GM21737 (cell line): ENCODE data around the gene MYL9.
"Not testable (repeated sequence)": the region's sequence is repeated elsewhere in the genome, so short reads cannot be mapped to it uniquely, and the experiment has no call there.

Source experiments
- ATAC-seq: cut with Tn5 transposase; IDR thresholded peaks from one replicate; pipeline ENCODE4 v1.9.1; 2021; ENCODE audit warnings: mild to moderate bottlenecking, moderate library complexity; ENCODE audit not compliant: unreplicated experiment

Gene MYL9

DNA sequence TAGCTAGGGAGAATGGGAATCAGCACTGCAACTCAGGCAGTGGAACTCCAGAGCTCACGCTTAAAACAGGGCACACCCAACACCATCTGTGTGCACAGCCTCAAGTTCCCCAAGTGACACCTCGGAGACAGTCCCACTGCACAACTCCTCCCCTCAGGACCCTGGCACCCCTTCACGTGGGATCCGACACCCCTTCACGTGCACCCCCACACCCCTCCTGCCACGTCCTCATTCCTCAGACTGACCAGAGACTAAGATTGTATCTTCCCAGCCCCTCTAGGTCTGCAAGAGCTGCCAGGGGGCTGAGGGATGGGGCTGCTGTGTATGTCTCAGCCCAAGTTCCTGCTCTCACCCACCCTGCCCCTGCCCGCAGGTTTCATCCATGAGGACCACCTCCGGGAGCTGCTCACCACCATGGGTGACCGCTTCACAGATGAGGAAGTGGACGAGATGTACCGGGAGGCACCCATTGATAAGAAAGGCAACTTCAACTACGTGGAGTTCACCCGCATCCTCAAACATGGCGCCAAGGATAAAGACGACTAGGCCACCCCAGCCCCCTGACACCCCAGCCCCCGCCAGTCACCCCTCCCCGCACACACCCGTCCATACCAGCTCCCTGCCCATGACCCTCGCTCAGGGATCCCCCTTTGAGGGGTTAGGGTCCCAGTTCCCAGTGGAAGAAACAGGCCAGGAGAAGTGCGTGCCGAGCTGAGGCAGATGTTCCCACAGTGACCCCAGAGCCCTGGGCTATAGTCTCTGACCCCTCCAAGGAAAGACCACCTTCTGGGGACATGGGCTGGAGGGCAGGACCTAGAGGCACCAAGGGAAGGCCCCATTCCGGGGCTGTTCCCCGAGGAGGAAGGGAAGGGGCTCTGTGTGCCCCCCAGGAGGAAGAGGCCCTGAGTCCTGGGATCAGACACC, 7.6 kb downstream of the MYL9 start:
- ATAC-seq: no peak

DNA sequence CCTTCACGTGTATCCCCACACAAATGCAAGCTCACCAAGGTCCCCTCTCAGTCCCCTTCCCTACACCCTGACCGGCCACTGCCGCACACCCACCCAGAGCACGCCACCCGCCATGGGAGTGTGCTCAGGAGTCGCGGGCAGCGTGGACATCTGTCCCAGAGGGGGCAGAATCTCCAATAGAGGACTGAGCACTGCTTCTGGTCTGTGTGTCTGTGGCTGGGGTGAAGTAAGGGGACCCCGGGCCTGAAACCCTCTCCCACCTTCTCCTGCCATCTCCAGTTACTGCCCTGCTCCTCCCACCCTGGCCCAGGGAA, 8.3 kb downstream of the MYL9 start:
- no peak for ATAC-seq

GRCh38 chr20:36549942-36550789, 8.8 kb downstream of the MYL9 start:
- ATAC-seq: no peak

DNA sequence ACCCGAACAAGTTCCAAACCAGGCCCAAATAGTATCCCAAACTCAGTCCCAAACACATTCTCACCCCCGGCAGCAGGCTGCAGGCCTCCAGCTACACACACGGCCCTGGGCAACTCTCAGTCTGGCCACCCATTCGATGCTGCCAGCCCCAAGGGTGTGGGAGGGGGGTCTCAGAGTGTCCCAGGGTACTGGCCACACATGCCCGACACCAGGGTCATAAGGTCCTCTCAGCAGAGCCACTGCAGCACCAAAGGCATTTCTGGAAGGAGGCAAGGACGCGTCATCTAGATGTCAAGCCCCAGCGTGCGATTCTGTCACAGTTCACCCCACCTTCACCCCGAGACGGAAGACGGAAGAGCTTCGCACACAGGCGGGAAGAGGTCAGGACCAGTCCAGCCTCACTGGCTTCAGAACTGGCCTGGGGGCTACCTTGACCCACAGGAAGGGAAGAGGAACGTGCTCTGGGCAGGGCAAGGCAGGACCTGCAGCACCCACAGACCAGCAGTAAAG, 9.5 kb downstream of the MYL9 start:
- ATAC-seq: no peak

- ATAC-seq: no peak
Measured at GRCh38 chr20:36555248-36555647, 13.9 kb downstream of the MYL9 start.

DNA sequence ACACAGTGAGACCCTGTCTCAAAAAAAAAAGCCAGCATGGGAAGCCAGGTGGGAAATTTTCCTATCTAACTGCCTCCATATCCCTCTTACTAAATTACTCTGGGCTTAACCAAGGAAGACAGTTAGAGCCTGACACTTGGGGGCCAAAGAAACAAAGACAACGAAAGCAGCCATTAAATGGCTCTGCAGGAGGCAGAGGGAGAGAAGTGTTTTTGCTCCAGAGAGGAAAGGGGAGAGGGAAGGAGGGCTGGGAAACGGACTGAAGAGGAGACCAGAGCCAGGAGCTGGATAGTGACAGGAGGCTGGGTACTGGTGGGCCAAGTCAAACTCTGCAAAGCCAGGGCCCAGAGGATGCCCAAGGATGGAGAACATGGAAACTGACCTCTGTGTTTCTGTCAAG, 21.4 kb downstream of the MYL9 start:
- no peak for ATAC-seq

DNA sequence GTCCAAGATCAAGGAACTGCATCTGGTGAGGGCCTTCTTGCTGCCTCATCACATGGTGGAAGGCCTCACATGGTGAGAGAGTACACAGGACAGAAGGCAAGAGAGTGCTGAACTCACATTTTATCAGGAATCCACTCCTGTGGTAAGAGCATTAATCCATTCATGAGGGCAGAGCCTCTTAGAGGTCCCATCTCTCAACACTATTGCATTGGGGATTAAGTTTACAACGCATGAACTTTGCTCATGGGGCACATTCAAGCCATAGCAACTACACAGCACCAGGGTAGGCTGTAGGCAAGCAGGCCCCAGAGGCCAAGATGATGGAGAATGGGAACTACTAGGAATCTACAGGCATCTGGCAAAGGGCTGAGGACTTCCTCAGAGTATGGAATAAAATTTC, 22.1 kb downstream of the MYL9 start:
- ATAC-seq: no peak

GRCh38 chr20:36564078-36564725, 22.9 kb downstream of the MYL9 start:
- not testable (repeated sequence) for ATAC-seq

- not testable (repeated sequence) for ATAC-seq
Measured at GRCh38 chr20:36564726-36565121, 23.4 kb downstream of the MYL9 start.

DNA sequence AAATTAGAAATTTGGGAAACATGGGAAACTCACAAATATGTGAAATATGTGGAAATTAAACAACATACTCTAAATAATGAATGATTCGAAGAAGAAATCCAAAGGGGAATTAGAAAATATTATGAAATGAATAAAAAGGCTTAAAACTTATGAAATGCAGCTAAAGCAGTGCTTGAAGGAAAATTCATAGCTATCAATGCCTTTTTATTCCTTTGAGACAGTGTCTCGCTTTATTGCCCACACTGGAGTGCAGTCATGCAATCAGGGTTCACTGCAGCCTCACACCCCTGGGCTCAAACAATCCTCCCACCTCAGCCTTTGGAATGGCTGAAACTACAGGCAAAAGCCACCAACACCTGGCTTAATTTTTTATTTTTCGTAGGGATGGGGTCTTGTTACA, 24.2 kb downstream of the MYL9 start:
- ATAC-seq: no peak

- ATAC-seq: no peak
Measured at GRCh38 chr20:36569847-36570429, 28.6 kb downstream of the MYL9 start.

DNA sequence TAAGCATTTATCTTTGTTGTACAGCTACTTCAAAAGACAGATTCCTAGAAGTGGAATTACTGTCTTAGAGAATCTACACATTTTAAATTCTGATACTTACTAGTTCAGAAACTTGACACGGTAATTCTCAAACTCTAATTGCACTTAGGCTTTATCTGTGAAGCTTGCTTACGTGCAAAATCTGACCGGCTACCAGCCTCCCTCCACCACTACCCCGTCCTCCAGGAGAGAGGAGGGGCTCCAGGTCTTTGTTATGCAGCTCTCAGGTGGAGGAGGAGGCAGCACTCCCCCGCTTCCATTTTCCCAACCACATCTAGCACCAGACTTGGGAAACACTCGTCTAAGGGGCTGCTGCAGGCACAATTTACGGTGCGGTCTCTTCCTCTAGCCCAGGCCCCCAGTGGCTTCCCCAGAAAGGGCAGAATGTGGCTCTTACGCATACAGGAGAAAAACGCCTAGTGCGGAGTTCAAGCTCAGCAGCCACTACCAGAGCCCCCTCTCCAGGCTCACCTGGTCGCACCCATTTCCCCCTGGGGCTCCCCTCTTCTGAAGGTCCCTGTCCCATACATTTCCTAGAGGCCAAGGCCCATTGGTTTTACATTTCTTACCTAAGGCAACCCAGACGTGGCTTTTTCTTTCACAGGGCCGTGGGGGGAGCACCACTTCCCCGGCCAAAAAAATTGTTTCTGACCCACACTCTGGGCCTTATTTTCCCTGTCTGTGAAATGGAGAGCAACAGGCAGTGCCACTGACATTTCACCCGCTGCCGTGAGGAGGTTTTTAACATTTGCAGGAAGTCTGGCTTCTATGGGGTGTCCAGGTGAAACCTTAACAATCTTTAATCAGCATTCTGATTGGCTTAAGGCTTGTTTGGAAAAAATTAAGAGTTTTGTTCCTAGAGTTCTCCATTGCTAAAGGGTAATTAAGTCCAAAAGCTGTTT, 30.5 kb downstream of the MYL9 start:
- no peak for ATAC-seq

DNA sequence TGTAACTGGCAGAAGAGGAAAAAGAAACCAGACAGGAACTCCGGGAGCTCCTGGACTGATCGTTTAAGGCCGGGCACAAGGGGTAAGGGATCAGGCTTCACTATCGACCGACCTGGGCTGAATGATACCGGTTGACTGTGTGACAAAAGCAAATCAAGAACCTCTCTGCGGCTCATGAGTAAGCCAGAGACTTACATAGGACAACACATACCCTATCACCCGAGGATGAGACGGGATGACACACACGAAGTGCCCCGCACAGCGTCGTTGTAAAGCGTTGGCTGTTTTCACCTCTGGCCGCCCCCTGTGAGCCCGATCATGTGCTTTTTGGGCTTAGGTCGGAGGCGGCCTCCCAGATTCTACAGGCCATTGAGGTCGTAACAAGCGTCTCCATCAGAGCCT, 31.4 kb downstream of the MYL9 start:
- ATAC-seq: peak; percentile 14

DNA sequence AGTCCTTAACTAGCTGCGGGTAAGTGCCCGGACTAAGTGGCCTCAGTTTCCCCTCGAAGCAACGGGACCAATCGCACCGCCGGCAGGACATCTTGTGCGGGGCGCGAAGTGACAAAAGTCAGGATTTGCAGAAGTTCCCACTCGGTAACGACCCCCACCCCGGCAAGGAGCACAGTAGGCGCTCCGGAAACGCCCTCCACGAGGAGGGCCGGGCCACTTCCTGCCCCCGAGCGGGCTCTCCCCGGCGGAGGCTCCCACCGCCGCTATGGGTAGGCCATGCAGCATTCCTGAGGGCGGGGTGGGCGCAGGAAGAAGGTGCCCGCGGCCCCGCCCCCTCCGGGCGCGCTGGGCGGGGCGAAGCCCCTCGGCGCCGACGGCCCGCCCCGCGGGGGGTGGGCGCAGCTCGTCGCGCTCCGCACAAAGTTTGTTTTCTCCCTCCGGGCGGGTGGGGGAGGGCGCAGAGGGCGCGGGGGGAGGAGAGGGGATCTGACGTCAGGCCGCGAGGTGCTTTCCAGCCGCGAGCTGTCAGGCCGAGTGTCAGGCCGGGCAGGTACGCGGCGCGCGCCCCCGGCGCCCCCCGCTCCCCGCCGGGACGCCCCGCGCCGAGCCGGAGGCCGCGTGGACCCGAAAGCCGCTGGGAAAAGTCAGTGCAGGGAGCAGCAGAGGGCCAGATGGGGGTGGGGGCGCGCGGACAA, 31.9 kb downstream of the MYL9 start, which contains the start of gene TGIF2:
Gene TGIF2, plus strand, starts transcription at position 495 of the 695 bp plus-strand sequence. CDS start 5,178 bp downstream, outside the sequence.
- peak; percentile 57 for ATAC-seq

GRCh38 chr20:36573798-36574365, 32.6 kb downstream of the MYL9 start:
- ATAC-seq: no peak

- ATAC-seq: no peak
Measured at GRCh38 chr20:36574366-36575135, 33.2 kb downstream of the MYL9 start.

GRCh38 chr20:36576081-36576445, 34.7 kb downstream of the MYL9 start:
- no peak for ATAC-seq
